Measurements from ENCODE around the gene ETV6. TPM values are rescaled to one million over a fixed set of nuclear protein-coding genes. Genes with fewer than 3 reads are reported as not detected.

Gene ETV6
- total and polyA plus RNA-seq, 12 donors: 2.7 to 33.5 (median 15.2) TPM

DNA sequence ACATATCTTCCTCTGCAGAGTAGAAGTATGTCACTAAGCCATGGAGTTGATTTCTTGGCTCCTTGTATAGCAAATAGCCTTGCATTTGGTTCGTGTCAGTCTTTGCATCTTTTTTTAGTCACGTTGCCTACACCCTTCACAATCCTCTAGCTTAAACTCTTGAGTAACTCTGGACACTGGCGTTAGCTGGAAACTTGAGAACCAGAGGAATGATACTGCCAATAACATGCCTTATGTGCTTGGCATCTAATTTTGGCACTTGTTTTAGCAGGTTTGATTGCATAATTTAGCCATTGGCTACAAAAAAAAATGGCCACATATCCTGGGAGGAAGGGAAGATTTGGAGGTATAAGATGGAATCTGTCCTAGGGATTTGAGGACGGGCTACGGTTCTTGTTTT lies 136.2 kb downstream of the ETV6 start:
- ATAC-seq (peak in 7 of 8 donors; percentile 12 to 91 (median 63)), DNase-seq (no peak)
- no peaks in the 10 kb centered on the region for H3K27me3 ChIP-seq
- no peak for TF ChIP-seq CTCF (IDR thresholded peaks at IDR 0.05)
- H3K36me3 ChIP-seq: no peaks in the 10 kb centered on the region
- 65 to 71% methylated on average over 5 of the region's 5 CpGs for WGBS, 2 donors
- H3K4me1 ChIP-seq: peaks cover 0 to 47% (median 32%) of the 10 kb centered on the region in 9 donors
- H3K4me3 ChIP-seq: no peak overlapping the region
- H3K27ac ChIP-seq: peak overlapping the region in 6 of 10 donors; percentile 28 to 65 (median 56)
- intact Hi-C loops (cut with DNase I): no loop called here
- H3K9me3 ChIP-seq: no peaks in the 10 kb centered on the region

GRCh38 chr12:11786638-11787365 lies 137.3 kb downstream of the ETV6 start:
- Histone ChIP-seq H3K27me3 (no peaks in the 10 kb centered on the region), H3K36me3 (no peaks in the 10 kb centered on the region), H3K9me3 (no peaks in the 10 kb centered on the region), H3K4me1 (peaks cover 0 to 53% (median 36%) of the 10 kb centered on the region in 9 donors), H3K27ac (peak overlapping the region in 9 of 10 donors; percentile 18 to 65 (median 36)), H3K4me3 (no peak overlapping the region)
- intact Hi-C loops (cut with DNase I): no loop called here
- DNase-seq: no peak
- WGBS, 2 donors: 67 to 74% methylated on average over 5 of the region's 5 CpGs
- peak in 5 of 8 donors; percentile 29 to 65 (median 53) for ATAC-seq
- no peak for TF ChIP-seq CTCF (IDR thresholded peaks at IDR 0.05)

DNA sequence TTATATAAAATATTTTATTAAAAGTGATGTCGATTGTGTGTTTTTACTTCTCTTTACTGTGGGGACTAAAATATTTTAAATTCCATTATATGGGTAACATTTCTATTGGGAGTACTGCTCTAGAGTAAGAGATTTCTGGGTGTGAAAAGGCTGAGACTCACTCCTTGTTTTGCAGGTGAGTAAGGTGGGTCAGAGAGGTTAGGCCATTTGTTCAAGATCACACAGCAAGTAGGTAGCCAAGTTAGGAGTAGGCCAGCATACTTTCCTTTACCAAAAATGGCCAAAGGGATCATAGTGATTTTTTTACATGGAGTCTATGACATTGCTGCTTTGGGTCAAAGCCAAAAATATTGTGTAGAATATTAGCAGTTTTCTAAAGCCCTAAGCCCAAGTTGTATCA lies 138.0 kb downstream of the ETV6 start:
- peaks cover 0 to 53% (median 36%) of the 10 kb centered on the region in 9 donors for H3K4me1 ChIP-seq
- TF ChIP-seq CTCF (IDR thresholded peaks at IDR 0.05): no peak
- H3K27me3 ChIP-seq: no peaks in the 10 kb centered on the region
- H3K27ac ChIP-seq: peak overlapping the region in 6 of 10 donors; percentile 7 to 65 (median 54)
- ATAC-seq: no peak
- H3K36me3 ChIP-seq: peaks cover 0 to 4% (median 0%) of the 10 kb centered on the region in 9 donors
- intact Hi-C loops (cut with DNase I): no loop called here
- H3K9me3 ChIP-seq: no peaks in the 10 kb centered on the region
- DNase-seq: no peak
- WGBS, 2 donors: 94 to 100% methylated on average over 1 of the region's 1 CpG
- H3K4me3 ChIP-seq: no peak overlapping the region

DNA sequence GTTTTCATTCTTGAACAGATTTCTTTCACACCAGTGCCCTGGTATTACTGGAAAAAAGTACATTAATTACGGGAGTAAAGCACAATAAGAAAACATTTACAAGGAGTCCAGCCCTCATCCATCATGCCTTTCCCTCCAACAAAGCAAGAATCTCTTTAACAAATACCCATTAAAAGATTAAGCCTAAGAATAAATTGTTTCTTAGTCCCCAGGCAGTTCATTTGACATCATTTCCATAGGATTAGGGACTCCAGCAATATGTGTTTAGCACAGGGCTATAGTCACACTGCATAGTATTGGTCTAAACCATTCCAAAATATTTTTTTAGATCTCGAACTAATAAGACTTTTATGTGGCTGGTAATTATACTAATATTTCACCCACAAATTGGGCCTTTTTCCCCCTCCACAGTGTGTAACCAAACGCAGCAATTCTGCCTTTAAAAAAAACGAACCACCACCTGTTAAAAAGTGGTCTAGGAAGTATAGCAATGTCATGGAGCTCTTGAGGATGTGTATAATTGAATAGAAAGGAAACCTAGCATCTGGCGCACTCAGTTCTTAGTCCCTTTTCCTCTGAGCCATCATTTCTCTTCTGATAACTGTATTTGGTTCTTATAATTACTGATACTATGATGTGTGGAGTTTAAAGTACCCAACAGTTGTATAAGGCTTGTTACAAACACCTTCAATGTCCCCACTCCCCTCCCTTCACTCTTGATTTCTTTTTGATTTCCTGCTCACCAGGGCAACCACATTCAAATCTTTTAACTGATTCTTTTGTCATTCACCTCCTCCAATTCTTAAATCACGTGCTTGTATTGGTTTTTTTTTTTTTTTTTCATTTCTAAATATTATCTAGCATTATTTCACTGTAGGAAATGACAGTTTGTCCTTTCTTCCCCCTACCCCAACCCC lies 138.7 kb downstream of the ETV6 start:
- peaks cover 0 to 4% (median 0%) of the 10 kb centered on the region in 9 donors for H3K36me3 ChIP-seq
- H3K4me1 ChIP-seq: peaks cover 0 to 59% (median 38%) of the 10 kb centered on the region in 9 donors
- no peaks in the 10 kb centered on the region for H3K9me3 ChIP-seq
- H3K27ac ChIP-seq: peak overlapping the region in 5 of 10 donors; percentile 4 to 56 (median 7)
- ATAC-seq: no peak
- no peak overlapping the region for H3K4me3 ChIP-seq
- no peaks in the 10 kb centered on the region for H3K27me3 ChIP-seq
- no peak for TF ChIP-seq CTCF (IDR thresholded peaks at IDR 0.05)
- intact Hi-C loops (cut with DNase I): no loop called here
- 78 to 84% methylated on average over 6 of the region's 6 CpGs for WGBS, 2 donors
- DNase-seq: no peak
